HT-29 (cell line): ENCODE data around the gene SNRPB2. TPM values are rescaled to one million over a fixed set of nuclear protein-coding genes. Genes with fewer than 3 reads are reported as not detected.

Experiments used
- DNase-seq: peaks from one replicate; pipeline ENCODE4 v3.0.0-alpha.2; 2015; ENCODE audit warnings: low spot score
- total RNA-seq: library from RNA; depleted of rRNA; stranded (reverse); fragments of >200 nt; shearing (Covaris generic); gene quantifications from 2 replicates; pipeline ENCODE4 v1.2.3, GENCODE V29; 2014; rRNA removed

Gene SNRPB2
- total RNA-seq = 16.8 and 19.2 TPM in 2 replicates

- DNase-seq = peak; percentile 95
Measured at GRCh38 chr20:16729565-16730460, at the start of gene SNRPB2. Gene SNRPB2 (plus strand): TSS chr20:16730026. CDS start chr20:16731703, 1,677 bp downstream.

DNA sequence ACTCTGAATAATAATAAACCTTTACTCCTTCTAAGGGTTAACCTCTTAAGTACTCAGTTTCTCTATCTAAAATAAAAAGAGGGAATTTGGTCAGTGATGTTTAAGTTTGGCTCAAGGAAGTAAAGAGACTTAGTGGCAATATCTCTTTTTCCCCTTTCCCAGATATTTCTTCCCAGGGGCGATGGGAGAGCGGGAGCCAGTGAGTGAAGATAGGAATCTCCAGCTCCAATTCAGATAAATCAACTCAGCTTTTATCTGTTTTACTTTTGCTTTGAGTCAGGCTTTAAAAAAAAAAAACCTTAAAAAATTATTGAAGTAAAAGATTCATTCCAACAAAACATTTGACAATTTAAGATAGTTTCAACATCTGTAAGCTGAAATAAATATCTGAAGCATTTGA is 45.4 kb upstream of the SNRPB2 start:
- DNase-seq = no peak

DNA sequence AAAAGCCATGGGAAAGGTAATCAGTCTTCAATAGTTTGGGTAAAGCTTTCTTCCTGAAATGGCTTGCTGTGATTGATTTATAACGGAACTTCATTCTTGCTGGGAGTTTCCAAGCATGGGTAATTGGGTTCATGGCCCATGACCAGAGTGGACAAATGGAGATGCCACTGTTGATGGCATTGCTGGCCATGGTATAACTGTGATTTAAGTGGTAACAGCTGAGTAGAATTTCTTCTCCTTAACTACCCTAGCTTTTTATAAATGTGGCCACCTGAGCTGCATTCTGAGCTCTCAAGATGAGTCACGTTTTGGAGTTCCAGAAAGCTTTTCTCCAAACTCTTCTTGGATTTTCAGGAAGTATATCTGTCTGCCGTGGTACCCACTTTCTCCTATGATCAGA is 39.9 kb upstream of the SNRPB2 start:
- no peak for DNase-seq

DNA sequence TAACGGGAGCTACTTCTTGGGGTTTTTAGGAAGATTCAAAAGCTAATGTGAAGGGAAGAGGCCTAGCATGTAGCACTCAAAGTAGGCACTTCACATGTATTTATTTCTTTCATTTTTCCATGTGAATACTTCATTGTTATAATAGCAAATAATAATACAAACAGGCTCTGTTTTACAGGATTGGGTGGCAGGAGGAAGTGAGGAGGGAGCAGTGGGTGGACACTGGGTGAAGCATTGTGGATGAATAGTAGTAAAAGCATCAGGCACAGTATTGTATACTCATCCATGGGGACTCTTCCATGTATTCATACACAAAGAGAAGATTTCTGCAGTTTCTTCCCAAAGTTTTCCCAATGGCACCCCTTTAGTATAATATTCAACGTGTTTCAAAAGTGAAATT is 38.4 kb upstream of the SNRPB2 start:
- no peak for DNase-seq

- DNase-seq = no peak
Measured at GRCh38 chr20:16692009-16692408, 37.8 kb upstream of the SNRPB2 start.

GRCh38 chr20:16692442-16692841 is 37.4 kb upstream of the SNRPB2 start:
- no peak for DNase-seq

DNA sequence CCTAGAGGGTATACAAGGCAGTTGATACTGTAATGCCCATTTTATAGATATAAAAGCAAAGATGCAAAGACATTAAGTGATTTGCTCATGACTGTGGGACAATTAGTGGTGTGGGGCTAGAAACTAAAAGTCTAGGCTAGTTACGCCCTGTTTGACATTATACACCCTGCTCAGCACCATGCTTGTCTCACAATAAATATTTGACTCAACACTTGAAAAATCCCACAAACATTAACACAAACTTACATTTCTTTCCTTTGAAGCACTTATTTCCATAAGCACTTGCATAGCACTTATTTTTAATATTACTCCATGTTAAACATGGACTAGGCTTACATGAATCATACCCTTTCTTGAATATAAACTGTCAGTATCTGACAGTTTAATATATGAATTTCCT is 36.5 kb upstream of the SNRPB2 start:
- no peak for DNase-seq

DNA sequence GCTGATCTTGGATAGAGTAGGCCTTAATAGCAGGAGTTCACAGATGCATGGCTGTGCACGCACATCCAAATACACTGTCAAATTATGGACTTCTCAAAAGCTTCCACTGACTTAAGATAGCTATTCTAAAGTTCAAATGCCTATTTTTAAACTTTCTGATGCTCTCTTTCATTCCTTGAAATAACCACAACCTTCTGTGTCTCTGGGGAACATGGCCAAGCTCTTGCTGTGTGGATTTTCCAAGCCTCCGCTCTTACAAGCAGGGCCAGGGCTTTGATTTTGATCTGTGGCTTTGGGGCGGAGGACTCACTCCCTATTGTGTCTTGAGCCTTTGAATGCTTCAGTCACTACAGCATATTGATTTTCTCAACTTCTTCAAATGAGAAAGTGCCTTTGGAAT is 35.7 kb upstream of the SNRPB2 start:
- DNase-seq = no peak

DNA sequence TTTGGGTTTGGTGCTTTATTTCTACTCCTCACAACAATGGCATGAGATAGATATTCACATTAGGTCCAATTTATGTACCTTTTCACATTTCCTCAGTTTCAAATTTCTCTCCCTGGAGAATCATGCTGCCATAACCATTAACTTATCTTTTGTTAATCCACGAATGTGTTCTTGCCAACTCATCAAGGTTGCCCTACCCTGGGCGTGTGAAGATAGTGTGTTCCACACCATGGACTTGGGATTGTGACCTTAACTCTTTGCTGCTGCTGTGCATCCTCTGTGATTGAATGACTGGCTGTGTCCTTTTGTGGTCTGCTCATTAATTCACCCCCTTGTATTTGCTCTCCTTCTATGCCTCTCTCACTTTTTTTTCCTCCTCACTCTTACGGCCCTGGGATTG is 34.2 kb upstream of the SNRPB2 start:
- DNase-seq = no peak

DNA sequence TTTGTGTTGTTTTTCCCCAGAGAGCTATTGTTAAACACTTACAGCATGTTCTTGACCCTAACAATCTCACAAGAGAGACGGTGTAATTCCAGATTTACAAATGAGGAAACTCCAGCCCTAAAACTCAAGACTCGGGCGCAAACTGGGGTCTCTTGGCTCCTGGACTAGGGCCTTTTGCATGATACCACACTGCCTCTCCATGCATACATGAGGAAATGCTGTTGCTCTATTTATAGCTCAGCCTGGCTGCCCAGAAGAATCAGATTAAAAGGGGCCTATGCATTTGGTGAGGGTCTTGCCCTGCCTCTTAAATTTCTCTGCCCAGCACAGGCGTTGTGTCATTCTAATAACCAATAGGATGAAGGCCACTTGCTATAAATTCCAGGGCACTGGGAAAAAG is 30.5 kb upstream of the SNRPB2 start:
- no peak for DNase-seq

- peak; percentile 24 for DNase-seq
Measured at GRCh38 chr20:16701296-16701695, 28.5 kb upstream of the SNRPB2 start.

DNA sequence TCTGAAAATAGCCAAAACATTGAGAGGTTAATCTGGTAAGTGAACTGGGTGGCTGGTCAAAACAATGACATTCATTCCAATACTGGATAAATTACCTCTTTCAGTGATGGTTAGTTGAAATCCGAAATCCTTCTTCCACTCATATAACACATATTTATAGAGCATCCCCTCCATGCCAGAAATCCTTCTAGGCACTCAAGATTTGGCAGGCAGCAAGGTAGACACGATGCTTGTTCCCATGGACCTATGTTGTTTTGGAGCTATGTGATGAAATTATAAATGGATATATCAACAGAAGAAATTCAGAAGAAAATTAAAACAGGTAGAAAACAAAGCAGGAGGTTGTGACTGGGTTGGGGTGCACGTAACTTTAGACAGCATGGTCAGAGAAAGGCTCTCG is 26.3 kb upstream of the SNRPB2 start:
- no peak for DNase-seq

GRCh38 chr20:16707674-16708073 is 22.2 kb upstream of the SNRPB2 start:
- no peak for DNase-seq

- no peak for DNase-seq
Measured at GRCh38 chr20:16708602-16709001, 21.2 kb upstream of the SNRPB2 start.

GRCh38 chr20:16709017-16709416 is 20.8 kb upstream of the SNRPB2 start:
- no peak for DNase-seq

DNA sequence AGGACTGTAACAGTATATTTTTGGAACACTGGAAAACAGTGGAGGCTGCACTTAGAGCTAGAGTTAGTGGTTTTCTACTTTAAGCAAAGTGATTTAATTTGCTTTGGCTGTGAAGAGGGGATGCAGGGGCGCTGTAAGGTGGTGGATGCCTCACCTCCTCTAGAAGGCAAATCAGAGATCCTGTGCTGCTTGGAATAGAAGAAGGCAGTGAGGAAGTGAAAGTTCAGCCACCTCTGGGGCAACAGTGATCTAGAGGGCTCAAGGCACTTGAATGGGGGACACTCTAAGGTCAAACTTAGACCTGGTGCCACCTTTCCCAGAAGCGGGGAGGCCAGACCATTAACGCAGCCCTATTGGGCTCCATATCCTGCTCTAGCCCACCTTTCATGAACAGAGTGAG is 19.0 kb upstream of the SNRPB2 start:
- DNase-seq = no peak

- DNase-seq = no peak
Measured at GRCh38 chr20:16711661-16712258, 18.1 kb upstream of the SNRPB2 start.

- no peak for DNase-seq
Measured at GRCh38 chr20:16712511-16712947, 17.3 kb upstream of the SNRPB2 start.

GRCh38 chr20:16713066-16713465 is 16.8 kb upstream of the SNRPB2 start:
- DNase-seq = no peak

GRCh38 chr20:16714242-16714641 is 15.6 kb upstream of the SNRPB2 start:
- DNase-seq = no peak

DNA sequence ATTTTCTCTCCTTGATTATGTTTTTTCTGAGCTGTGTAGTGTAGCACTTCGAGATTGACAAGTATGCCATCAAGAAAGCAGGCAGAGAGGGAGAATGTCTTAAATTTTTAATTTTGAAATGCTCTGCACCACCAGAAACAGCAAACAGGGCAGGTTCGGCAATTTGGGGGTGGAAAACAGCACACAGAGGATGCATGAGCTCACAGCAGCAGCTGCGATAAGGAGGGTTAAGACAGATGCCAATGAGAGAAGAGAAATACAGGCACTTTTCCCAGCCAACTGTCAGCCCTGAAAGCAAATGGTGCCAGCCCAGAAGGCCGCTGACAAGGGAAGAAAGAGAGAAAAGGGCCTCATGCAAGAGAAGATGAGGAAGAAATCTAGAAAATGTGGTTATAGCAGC is 15.1 kb upstream of the SNRPB2 start:
- DNase-seq = no peak

GRCh38 chr20:16719421-16719820 is 10.4 kb upstream of the SNRPB2 start:
- DNase-seq = no peak

DNA sequence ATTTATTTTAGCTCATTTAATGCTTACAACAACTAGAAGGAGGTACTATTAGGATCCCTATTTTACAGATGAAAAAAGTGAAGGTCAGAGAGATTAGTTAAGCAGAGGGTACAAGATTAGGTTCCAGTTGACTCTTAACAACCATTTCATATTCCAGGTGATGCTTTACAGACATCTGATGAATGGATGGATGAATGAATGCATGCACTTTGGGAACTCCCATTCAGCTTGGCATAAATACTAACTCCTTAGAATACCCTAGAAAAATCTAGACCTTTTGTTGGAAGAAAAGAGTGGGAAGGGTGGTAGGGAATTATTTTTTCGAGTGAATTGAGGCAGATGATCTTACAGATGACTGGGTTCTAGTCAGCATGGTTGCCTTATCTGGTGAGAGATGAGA is 746 bp upstream of the SNRPB2 start:
- no peak for DNase-seq
